Measurements from ENCODE around the gene WNK1. TPM values are rescaled to one million over a fixed set of nuclear protein-coding genes. Genes with fewer than 3 reads are reported as not detected.
"Not testable (repeated sequence)": the region's sequence is repeated elsewhere in the genome, so short reads cannot be mapped to it uniquely, and the experiment has no call there.

Gene WNK1
- total RNA-seq, 1 experiment from 2014 or later: 183 TPM

DNA sequence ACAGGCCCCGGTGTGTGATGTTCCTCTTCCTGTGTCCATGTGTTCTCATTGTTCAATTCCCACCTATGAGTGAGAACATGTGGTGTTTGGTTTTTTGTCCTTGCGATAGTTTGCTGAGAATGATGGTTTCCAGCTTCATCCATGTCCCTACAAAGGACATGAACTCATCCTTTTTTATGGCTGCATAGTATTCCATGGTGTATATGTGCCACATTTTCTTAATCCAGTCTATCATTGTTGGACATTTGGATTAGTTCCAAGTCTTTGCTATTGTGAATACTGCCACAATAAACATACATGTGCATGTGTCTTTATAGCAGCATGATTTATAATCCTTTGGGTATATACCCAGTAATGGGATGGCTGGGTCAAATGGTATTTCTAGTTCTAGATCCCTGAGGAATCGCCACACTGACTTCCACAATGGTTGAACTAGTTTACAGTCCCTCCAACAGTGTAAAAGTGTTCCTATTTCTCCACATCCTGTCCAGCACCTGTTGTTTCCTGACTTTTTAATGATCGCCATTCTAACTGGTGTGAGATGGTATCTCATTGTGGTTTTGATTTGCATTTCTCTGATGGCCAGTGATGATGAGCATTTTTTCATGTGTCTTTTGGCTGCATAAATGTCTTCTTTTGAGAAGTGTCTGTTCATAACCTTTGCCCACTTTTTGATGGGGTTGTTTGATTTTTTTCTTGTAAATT is 97.5 kb downstream of the WNK1 start:
- not testable (repeated sequence) for H2AFZ ChIP-seq (ENCODE audit: low read length); H3K9me2 ChIP-seq (replicated peaks; ENCODE audit: insufficient read depth, low read length); H3K27me3 ChIP-seq (ENCODE audit: low read length); H4K20me1 ChIP-seq (ENCODE audit: insufficient read depth, low read depth, low read length); H3K4me3 ChIP-seq (ENCODE audit: low read length); H3K4me1 ChIP-seq (ENCODE audit: low read length); H3K4me2 ChIP-seq (ENCODE audit: low read depth, low read length, poor library complexity, severe bottlenecking); H3K9ac ChIP-seq (ENCODE audit: low read length); H3K27ac ChIP-seq (ENCODE audit: low read length); DNase-seq; H3K9me3 ChIP-seq (ENCODE audit: low read length)
- peaks cover 85% of the 10 kb centered on the region for H3K79me2 ChIP-seq (ENCODE audit: low read length)
- peaks cover 10% of the 10 kb centered on the region; the same call in 1 of the 2 replicates for H3K36me3 ChIP-seq (ENCODE audit: insufficient read depth, low read length)

DNA sequence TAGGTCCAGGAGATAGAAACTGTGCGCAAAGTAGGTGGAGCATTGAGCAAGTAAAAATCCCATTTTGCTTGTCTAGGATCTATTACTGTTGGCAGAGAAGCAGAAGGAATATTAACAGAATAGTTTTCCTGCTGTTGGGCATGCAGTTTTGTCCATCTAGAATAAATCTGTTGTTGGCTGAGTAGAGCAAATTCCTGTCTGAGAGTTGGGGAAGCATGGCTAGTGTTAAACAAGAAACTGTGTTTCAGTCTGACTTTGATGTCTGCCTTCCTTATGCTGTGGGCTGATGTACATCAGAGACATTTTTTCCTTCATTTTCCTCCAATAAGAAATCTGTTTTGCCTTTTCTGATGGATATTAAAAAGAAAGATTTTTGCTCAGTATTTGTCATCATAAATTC is 99.0 kb downstream of the WNK1 start:
- Histone ChIP-seq H4K20me1 (ENCODE audit: insufficient read depth, low read depth, low read length) (no peaks in the 10 kb centered on the region), H3K9ac (ENCODE audit: low read length) (no peak overlapping the region), H3K27me3 (ENCODE audit: low read length) (no peaks in the 10 kb centered on the region)

DNA sequence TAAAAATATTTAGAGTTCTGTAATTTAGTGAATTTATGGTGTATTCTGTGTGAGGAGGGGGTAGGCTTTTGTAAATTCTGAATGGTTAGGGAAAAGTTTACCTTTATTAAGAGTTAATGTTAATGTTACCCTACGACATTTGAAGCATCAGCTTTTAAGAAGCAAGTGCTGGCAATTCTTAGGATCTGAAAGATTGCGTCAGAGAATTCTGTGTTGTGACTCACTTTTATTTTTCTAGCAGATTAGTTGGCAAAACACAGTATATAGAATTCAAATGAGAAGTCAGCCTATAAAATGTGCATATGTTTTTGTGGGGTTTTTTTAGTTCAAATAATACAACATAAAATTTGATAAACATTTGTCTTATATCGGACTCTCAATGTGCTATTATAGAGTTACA is 99.5 kb downstream of the WNK1 start:
- Histone ChIP-seq H3K27me3 (ENCODE audit: low read length) (no peaks in the 10 kb centered on the region), H3K4me3 (ENCODE audit: low read length) (no peak overlapping the region), H2AFZ (ENCODE audit: low read length) (no peak overlapping the region), H3K27ac (ENCODE audit: low read length) (no peak overlapping the region), H3K9me2 (replicated peaks; ENCODE audit: insufficient read depth, low read length) (no peaks in the 10 kb centered on the region), H3K79me2 (ENCODE audit: low read length) (peaks cover 78% of the 10 kb centered on the region), H3K9me3 (ENCODE audit: low read length) (no peaks in the 10 kb centered on the region), H3K4me1 (ENCODE audit: low read length) (no peaks in the 10 kb centered on the region), H3K4me2 (ENCODE audit: low read depth, low read length, poor library complexity, severe bottlenecking) (no peak overlapping the region), H3K36me3 (ENCODE audit: insufficient read depth, low read length) (peaks cover 11% of the 10 kb centered on the region; the same call in 1 of the 2 replicates), H4K20me1 (ENCODE audit: insufficient read depth, low read depth, low read length) (no peaks in the 10 kb centered on the region), H3K9ac (ENCODE audit: low read length) (no peak overlapping the region)
- no peak for DNase-seq

More for the DNA sequence above, 99.0 kb downstream of the WNK1 start:
- no peak for DNase-seq
- Histone ChIP-seq H3K27ac (ENCODE audit: low read length) (no peak overlapping the region), H3K4me3 (ENCODE audit: low read length) (no peak overlapping the region), H3K36me3 (ENCODE audit: insufficient read depth, low read length) (peaks cover 6% of the 10 kb centered on the region; the same call in 1 of the 2 replicates), H2AFZ (ENCODE audit: low read length) (no peak overlapping the region), H3K9me2 (replicated peaks; ENCODE audit: insufficient read depth, low read length) (no peaks in the 10 kb centered on the region), H3K4me2 (ENCODE audit: low read depth, low read length, poor library complexity, severe bottlenecking) (no peak overlapping the region), H3K9me3 (ENCODE audit: low read length) (no peaks in the 10 kb centered on the region), H3K79me2 (ENCODE audit: low read length) (peaks cover 80% of the 10 kb centered on the region), H3K4me1 (ENCODE audit: low read length) (no peaks in the 10 kb centered on the region)

DNA sequence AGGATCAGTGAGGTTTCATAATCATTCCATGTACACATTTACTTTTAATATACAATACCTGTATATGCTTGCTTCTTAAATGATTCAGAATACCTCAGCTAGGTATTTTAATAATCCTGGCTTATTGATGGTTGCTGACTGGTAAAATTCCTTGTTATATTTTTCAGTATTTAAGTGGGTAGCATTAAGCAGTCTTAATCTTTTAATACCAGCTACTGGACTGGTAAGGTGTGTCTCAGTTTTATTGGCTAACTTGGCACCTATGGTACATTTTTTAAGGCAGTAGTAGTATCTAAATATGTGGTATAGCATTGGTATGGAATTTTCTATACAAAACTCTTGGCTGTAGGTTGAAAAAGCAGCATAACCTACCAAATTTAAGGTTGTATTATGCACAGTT is 100.5 kb downstream of the WNK1 start:
- H3K9ac ChIP-seq (ENCODE audit: low read length): no peak overlapping the region
- no peaks in the 10 kb centered on the region for H3K9me2 ChIP-seq (replicated peaks; ENCODE audit: insufficient read depth, low read length)
- H2AFZ ChIP-seq (ENCODE audit: low read length): no peak overlapping the region
- no peak for DNase-seq
- no peak overlapping the region for H3K27ac ChIP-seq (ENCODE audit: low read length)
- H3K36me3 ChIP-seq (ENCODE audit: insufficient read depth, low read length): peaks cover 17% of the 10 kb centered on the region; the same call in 1 of the 2 replicates
- H3K4me3 ChIP-seq (ENCODE audit: low read length): no peak overlapping the region
- no peak overlapping the region for H3K4me2 ChIP-seq (ENCODE audit: low read depth, low read length, poor library complexity, severe bottlenecking)
- H3K4me1 ChIP-seq (ENCODE audit: low read length): no peaks in the 10 kb centered on the region
- H3K27me3 ChIP-seq (ENCODE audit: low read length): no peaks in the 10 kb centered on the region
- no peaks in the 10 kb centered on the region for H4K20me1 ChIP-seq (ENCODE audit: insufficient read depth, low read depth, low read length)
- H3K79me2 ChIP-seq (ENCODE audit: low read length): peaks cover 77% of the 10 kb centered on the region
- H3K9me3 ChIP-seq (ENCODE audit: low read length): no peaks in the 10 kb centered on the region

DNA sequence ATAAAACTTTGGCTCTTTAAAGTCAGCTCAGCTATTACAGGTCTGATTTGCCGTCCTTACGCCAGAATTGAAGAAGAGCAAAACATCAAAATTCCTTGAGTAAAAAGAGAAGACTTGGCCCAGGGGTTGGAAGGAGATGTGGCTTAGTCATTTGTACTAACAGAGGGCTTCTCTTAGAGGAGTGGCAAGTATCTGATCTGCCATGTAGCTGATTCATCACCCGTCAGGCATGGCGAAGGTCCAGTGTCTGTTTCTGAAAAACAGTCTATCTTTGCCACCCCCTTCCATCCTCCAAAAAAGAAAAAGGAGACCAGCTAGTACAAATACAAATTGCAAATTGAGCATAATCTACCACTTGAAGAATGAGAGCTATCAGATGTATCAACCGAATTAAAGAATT is 105.2 kb downstream of the WNK1 start:
- no peak for DNase-seq
- Histone ChIP-seq H3K79me2 (ENCODE audit: low read length) (peaks cover 56% of the 10 kb centered on the region), H3K4me2 (ENCODE audit: low read depth, low read length, poor library complexity, severe bottlenecking) (no peak overlapping the region), H2AFZ (ENCODE audit: low read length) (no peak overlapping the region), H4K20me1 (ENCODE audit: insufficient read depth, low read depth, low read length) (no peaks in the 10 kb centered on the region), H3K9ac (ENCODE audit: low read length) (no peak overlapping the region), H3K9me2 (replicated peaks; ENCODE audit: insufficient read depth, low read length) (no peaks in the 10 kb centered on the region), H3K27ac (ENCODE audit: low read length) (no peak overlapping the region), H3K27me3 (ENCODE audit: low read length) (no peaks in the 10 kb centered on the region), H3K4me3 (ENCODE audit: low read length) (no peak overlapping the region), H3K4me1 (ENCODE audit: low read length) (no peaks in the 10 kb centered on the region), H3K36me3 (ENCODE audit: insufficient read depth, low read length) (peaks cover 43% of the 10 kb centered on the region), H3K9me3 (ENCODE audit: low read length) (no peaks in the 10 kb centered on the region)

DNA sequence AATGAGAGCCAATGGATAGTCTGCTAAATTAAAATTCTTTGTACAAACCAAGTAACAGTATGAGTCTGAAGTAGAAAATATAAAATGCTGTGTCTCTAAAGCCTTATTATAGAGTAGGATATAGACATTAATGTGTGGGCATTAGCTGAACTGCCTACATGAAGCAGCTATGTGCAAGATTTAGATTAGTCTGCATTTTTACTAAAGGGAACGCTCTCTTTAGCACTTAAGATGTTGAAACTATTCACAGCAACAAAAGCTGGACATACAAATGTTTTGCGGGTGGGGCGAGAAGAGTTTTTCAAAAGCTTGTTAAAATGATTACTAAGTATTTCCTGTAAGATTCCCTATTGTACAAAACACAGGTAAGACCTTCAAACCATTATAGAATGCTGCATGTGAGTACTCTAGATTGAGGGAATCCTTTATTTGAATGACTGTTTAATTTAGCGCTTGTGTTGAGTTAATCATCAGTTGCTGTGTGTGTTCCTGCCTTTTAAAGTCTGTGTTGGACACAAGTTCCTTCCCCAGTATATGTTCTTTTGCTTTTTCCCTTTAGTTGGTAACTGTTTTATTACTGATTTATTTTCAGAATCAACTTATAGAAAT is 110.0 kb downstream of the WNK1 start:
- no peak overlapping the region for H3K4me3 ChIP-seq (ENCODE audit: low read length)
- H3K4me2 ChIP-seq (ENCODE audit: low read depth, low read length, poor library complexity, severe bottlenecking): no peak overlapping the region
- no peaks in the 10 kb centered on the region for H3K27me3 ChIP-seq (ENCODE audit: low read length)
- H3K4me1 ChIP-seq (ENCODE audit: low read length): no peaks in the 10 kb centered on the region
- H3K36me3 ChIP-seq (ENCODE audit: insufficient read depth, low read length): peaks cover 51% of the 10 kb centered on the region
- no peak overlapping the region for H3K9ac ChIP-seq (ENCODE audit: low read length)
- no peaks in the 10 kb centered on the region for H3K9me3 ChIP-seq (ENCODE audit: low read length)
- H3K27ac ChIP-seq (ENCODE audit: low read length): no peak overlapping the region
- no peaks in the 10 kb centered on the region for H3K9me2 ChIP-seq (replicated peaks; ENCODE audit: insufficient read depth, low read length)
- DNase-seq: no peak
- H3K79me2 ChIP-seq (ENCODE audit: low read length): peaks cover 22% of the 10 kb centered on the region
- no peaks in the 10 kb centered on the region for H4K20me1 ChIP-seq (ENCODE audit: insufficient read depth, low read depth, low read length)
- H2AFZ ChIP-seq (ENCODE audit: low read length): no peak overlapping the region

DNA sequence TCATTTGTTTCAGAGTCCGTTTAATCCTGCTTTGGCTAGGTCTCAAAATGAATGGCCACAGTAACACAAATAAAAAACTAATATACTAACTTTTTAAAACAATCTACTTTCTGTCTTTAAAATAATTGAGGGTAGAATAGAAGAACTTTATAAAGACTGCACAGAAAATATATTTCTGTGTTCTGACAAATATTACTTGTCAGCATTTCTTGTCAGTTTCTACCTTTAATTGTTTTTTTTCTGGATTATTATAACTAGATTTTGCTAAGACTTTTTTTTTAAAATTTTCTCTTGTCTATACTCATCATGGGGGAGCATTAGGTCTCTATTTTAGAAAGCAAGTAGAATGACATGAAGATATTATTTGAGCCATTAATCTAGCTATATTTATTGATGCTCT is 110.9 kb downstream of the WNK1 start:
- H4K20me1 ChIP-seq (ENCODE audit: insufficient read depth, low read depth, low read length): no peaks in the 10 kb centered on the region
- H3K79me2 ChIP-seq (ENCODE audit: low read length): peaks cover 21% of the 10 kb centered on the region
- peaks cover 47% of the 10 kb centered on the region for H3K36me3 ChIP-seq (ENCODE audit: insufficient read depth, low read length)
- no peak overlapping the region for H3K27ac ChIP-seq (ENCODE audit: low read length)
- H3K9ac ChIP-seq (ENCODE audit: low read length): no peak overlapping the region
- no peak for DNase-seq
- no peaks in the 10 kb centered on the region for H3K27me3 ChIP-seq (ENCODE audit: low read length)
- H3K9me3 ChIP-seq (ENCODE audit: low read length): no peaks in the 10 kb centered on the region
- H3K4me1 ChIP-seq (ENCODE audit: low read length): no peaks in the 10 kb centered on the region
- no peaks in the 10 kb centered on the region for H3K9me2 ChIP-seq (replicated peaks; ENCODE audit: insufficient read depth, low read length)
- no peak overlapping the region for H2AFZ ChIP-seq (ENCODE audit: low read length)
- H3K4me2 ChIP-seq (ENCODE audit: low read depth, low read length, poor library complexity, severe bottlenecking): no peak overlapping the region
- no peak overlapping the region for H3K4me3 ChIP-seq (ENCODE audit: low read length)

DNA sequence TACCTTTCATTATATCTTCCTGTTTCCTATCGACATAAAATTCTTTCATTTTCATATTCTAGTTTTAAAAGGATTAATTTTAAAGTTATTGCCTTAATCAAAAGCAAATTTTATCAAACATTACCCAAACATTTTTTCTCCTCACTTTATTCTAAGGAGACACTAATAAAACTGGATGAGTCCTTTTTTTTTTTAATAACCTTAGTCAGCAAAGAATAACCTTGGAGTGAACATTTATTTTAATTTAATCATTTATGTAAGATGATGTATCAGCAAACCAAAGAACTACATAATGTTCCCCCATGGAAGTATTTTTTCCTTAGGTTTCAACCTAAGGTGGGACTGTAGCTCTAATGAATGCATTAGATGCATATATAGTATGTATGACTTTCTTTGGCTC is 113.2 kb downstream of the WNK1 start:
- Histone ChIP-seq H3K9me3 (ENCODE audit: low read length) (no peaks in the 10 kb centered on the region), H3K4me1 (ENCODE audit: low read length) (no peaks in the 10 kb centered on the region), H3K27ac (ENCODE audit: low read length) (no peak overlapping the region), H3K9ac (ENCODE audit: low read length) (no peak overlapping the region), H3K27me3 (ENCODE audit: low read length) (no peaks in the 10 kb centered on the region), H3K4me2 (ENCODE audit: low read depth, low read length, poor library complexity, severe bottlenecking) (no peak overlapping the region), H2AFZ (ENCODE audit: low read length) (no peak overlapping the region), H3K9me2 (replicated peaks; ENCODE audit: insufficient read depth, low read length) (no peaks in the 10 kb centered on the region), H3K4me3 (ENCODE audit: low read length) (no peak overlapping the region), H4K20me1 (ENCODE audit: insufficient read depth, low read depth, low read length) (no peaks in the 10 kb centered on the region), H3K79me2 (ENCODE audit: low read length) (peaks cover 10% of the 10 kb centered on the region; the same call in 1 of the 2 replicates), H3K36me3 (ENCODE audit: insufficient read depth, low read length) (peaks cover 40% of the 10 kb centered on the region; the same call in 1 of the 2 replicates)
- no peak for DNase-seq

Data from Karpas-422 (cell line).